GM18502 (cell line): ENCODE results near the gene MED4.
"Not testable (repeated sequence)": the region's sequence is repeated elsewhere in the genome, so short reads cannot be mapped to it uniquely, and the experiment has no call there.

ENCODE experiments used
- ATAC-seq: cut with Tn5 transposase; IDR thresholded peaks from one replicate; pipeline ENCODE4 v1.9.1; 2021; ENCODE audit warnings: mild to moderate bottlenecking; ENCODE audit not compliant: unreplicated experiment, poor library complexity

Gene MED4

DNA sequence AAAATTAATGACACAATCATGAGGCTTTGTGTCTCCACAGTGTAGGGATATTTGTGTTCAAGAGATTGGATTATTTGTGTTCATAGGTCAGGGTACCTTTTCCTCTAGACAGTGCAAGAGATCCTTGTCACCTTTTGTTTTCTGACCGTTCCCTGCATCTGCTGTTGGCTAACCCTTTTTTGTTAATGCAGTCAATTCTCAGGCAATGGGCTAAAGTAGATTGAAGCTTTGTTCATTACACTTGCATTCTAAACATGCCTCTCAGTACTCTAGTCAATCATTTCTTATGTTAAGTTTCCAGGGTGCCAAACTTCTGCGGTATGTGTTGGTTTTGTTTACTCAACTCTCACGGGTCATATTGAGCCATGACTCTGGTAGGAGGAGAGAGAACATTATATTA lies 1.8 kb upstream of the MED4 start:
- no peak for ATAC-seq

DNA sequence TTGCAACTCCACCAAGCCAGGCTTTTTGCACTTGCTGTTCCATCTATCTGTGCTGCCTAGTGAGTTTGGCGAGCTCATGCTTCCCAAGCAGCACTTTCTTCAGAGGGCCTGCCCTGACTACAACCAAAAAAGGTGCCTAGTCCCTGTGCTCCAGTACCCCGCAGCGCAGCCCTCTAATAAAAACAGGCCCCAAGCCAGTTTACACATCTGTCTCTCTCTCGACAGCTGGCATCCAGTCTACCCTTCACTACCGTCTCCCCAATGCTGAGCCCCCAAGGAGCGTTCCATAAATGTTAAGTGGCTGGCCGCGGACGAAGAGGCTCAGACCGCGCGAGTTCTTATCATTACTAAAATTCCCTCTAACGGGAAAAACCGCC lies 512 bp downstream of the MED4 start:
- peak; percentile 31 for ATAC-seq

DNA sequence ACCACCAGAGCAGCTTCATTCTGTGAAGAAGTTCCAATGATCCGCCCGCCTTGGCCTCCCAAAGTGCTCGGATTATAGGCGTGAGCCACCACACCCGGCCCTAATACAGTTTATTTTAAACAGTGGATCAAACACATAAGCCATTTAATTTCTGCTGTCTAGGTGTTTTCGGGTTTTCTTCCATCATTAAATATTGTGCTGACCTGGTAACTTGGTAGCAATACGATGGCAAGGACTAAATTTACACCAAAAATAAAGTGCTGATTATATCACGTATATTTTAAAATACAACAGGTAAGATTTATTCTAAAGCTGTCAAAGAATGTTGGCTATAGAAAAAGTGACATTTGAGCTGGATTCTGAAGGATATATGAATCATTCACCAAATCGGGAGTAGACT lies 1.3 kb downstream of the MED4 start:
- no peak for ATAC-seq

- no peak for ATAC-seq
Observed at GRCh38 chr13:48086272-48086671, 8.6 kb downstream of the MED4 start.

DNA sequence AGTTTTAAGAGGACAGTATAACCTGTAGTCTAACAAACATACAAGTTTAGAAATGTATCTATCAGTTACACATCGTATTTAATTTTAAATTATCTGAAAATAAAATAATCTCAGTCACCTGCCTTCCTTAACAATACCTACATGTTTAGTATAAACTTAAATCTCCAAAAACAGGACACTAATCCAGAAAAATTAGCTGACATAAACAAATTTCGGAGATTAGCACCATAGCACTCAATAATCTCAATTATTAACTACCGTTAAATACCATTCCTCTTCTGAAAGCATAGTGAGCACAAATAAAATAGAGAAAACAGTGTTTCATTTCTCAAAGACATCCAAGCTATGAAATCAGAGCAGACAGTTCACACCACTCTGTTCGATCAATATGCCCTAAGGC lies 13.2 kb downstream of the MED4 start:
- no peak for ATAC-seq

- peak; percentile 99 for ATAC-seq
Observed at GRCh38 chr13:48078251-48078656, 16.6 kb downstream of the MED4 start.

- no peak for ATAC-seq
Observed at GRCh38 chr13:48074006-48074405, 20.9 kb downstream of the MED4 start.

- no peak for ATAC-seq
Observed at GRCh38 chr13:48072787-48073186, 22.1 kb downstream of the MED4 start.

DNA sequence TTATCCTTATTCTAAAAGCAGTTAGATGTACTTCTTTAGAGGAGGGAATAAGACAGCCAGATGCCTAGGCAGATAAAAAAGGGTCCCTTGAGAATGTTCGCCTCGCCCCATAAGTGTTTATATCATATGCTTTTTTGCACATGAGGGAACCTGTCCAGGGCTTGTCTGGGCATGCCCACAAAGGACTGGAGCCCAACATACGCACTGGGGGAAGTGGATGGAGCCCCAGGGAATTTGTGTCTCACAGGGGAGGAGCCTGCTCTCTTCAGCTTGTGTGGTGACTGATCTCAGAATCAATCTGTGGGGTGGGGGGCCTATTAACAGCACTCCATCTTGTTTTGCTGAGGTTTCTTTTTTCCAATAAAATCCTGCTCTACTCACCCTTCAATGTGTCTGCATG lies 22.6 kb downstream of the MED4 start:
- ATAC-seq, result no peak

DNA sequence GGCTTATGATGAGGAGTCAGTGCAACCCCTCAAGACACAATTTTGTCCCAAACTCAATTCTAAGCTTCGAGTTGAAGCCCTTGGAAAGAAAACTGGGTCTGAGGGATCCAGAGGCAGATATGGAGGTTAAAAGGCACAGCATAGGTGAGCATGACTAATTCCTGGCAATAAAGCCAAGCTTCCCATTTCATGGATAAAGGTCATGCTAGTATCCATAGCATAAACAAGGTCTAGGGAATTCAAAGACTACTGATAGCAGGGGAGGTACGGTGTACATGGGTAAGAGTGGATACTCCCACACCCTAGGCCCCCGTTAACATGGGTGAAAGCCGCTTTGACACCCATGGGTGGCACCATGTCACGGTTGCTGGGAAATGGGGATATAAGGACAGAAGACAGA lies 24.0 kb downstream of the MED4 start:
- ATAC-seq, result no peak

GRCh38 chr13:48069573-48069972 lies 25.3 kb downstream of the MED4 start:
- ATAC-seq, result no peak

DNA sequence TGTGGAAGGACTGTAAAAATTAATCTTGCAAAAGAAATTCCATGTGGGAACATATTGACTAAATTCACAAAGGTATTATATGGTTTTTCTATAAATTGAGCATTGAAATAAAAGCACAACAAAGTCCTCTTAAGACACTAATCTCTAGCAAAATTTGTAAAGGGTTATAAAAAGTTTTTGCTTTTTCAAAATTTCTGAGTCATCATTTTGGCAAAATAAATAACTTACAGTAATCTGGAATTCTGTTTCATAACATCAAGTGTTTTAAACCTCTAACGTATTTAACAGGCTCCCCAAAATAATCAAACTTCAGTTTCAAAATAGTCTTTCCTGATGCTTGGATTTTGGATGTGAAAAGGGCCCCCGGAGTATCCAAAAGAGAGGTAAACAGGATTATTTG lies 26.0 kb downstream of the MED4 start:
- ATAC-seq, result no peak

DNA sequence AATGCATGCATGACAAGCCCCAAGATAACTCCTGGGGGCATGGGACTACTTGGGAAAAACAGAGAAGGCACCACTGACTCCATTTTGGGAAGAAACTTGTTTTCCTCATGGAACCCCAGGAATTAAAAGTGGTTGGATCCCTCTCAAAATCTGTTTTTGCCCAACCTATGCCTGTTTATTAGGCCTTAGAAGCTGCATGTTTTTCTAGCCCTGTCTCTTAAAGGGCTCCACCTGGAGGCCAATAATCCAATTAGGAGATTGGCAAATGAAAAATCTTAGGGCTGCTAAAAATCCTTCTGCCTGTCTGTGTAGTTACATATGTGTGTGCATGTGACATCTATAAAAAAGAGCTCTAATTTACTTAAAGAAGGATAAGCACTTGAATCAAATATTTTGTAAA lies 26.9 kb downstream of the MED4 start:
- no peak for ATAC-seq

DNA sequence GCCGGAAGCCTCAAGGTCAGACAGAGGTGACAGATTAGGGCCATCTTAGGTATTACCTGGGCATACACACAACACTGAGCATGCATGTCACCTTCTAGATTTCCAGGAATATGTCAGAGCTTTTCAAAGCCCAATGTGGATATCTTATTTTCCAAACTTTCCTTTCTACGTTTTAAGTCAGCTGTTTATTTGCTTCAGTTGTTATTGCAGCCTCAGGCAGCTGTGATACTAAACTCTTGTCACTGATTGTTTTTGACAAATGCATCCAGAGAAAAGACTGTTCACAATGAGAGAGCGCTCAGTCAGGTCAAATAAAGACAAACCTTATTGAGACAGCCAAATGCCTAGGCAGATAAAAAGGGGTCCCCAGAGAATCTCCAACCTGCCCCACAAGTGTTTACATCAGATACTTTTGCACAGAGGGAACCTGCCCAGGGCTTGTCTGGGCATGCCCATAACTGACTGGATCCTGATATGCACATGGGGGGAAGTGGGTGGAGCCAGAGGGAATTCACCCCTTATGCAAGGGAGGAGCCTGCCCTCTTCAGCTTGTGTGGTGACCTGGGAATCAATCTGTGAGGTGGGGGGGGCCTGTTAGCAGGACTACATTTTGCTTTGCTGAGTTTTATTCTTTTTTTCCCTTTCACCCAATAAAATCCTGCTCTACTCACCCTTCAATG lies 28.5 kb downstream of the MED4 start:
- no peak for ATAC-seq

DNA sequence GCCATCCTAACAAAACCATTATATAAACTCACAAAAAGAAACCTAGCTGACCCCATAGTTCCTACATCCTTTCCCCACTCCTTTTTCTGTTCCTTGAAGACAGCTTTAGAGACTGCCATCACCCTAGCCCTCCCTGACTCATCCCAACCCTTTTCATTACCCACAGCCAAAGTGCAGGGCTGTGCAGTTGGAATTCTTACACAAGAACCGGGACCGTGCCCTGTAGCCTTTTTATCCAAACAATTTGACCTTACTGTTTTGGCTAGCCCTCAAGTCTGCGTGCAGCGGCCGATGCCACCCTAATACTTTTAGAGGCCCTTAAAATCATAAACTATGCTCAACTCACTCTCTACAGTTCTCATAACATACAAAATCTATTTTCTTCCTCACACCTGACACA lies 35.0 kb downstream of the MED4 start:
- ATAC-seq, result not testable (repeated sequence)

GRCh38 chr13:48058536-48058935 lies 36.4 kb downstream of the MED4 start:
- not testable (repeated sequence) for ATAC-seq

- ATAC-seq, result no peak
Observed at GRCh38 chr13:48055712-48056111, 39.2 kb downstream of the MED4 start.

DNA sequence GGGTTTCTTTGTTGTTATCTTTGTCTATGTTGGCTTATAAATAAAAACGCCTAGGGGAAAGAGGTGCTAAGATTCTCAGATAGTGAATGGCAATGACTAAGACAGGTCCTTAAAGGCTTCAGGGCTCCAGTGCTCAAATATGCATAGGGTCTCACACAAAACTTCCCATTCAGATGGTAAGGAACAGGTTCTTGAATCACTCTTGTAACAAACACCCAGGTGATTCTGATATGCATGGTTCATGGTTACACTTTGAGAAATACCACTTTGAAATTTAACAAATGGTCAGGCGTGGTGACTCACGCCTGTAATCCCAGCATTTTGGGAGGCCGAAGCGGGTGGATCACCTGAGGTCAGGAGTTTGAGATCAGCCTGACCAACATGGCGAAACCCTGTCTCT lies 40.3 kb downstream of the MED4 start:
- ATAC-seq, result no peak

DNA sequence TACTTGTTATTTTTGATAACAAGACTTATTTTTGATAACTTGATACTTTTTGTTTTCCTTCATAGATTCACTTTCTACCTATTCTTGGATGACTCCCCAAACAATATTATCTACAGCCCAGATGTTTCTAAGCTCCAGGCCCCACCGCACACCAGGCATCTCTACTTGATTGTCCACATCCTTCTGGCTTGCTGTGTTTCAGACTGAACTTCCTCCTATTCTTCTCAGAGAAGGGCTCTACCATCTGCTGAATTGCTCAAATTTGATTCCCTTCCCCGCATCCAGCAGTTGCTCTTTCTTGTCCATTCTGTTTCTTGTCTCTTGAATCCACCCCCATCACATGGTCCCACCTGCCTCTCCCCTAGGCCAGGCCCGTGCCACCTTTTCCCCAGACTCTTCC lies 44.4 kb downstream of the MED4 start:
- ATAC-seq, result no peak

- no peak for ATAC-seq
Observed at GRCh38 chr13:48043789-48044503, 51.0 kb downstream of the MED4 start.

GRCh38 chr13:48042894-48043293 lies 52.0 kb downstream of the MED4 start:
- ATAC-seq, result no peak

GRCh38 chr13:48040896-48041295 lies 54.0 kb downstream of the MED4 start:
- no peak for ATAC-seq
